ENCODE data around the gene CNTFR. TPM values are rescaled to one million over a fixed set of nuclear protein-coding genes. Genes with fewer than 3 reads are reported as not detected.

Gene CNTFR
- total and polyA plus RNA-seq, 10 of the 15 experiments (the other 5 are each of a cell fraction or from before 2014, with no cell fraction given) = not detected

- ATAC-seq = no peak
- H3K79me2 ChIP-seq (ENCODE audit: control insufficient read depth, insufficient read depth, low read length) = no peaks in the 10 kb centered on the region
- no TSS peak for BruUV-seq (replicated peaks)
- H3K9me3 ChIP-seq (replicated peaks; ENCODE audit: control insufficient read depth, insufficient read depth, low read length) = peaks cover 6% of the 10 kb centered on the region; the same call in 2 of the 3 replicates
- ChIA-PET CTCF (no interaction called here), SMC1A (ENCODE audit: uncharacterized antibody, unreplicated experiment) (no interaction called here), RAD21 (ENCODE audit: unreplicated experiment) (no interaction called here), POLR2A (interaction anchor here (0.6 kb wide), 1 partner anchor 884 kb away, joined by 4 read pairs; no protein-coding TSS in a partner anchor)
- no peak for DNase-seq (ENCODE audit: low read depth, low spot score)
- FAIRE-seq = no peak
- no peak overlapping the region for H2AFZ ChIP-seq (ENCODE audit: control insufficient read depth, low read depth, low read length)
- no peak overlapping the region for H3K4me2 ChIP-seq (ENCODE audit: control insufficient read depth, insufficient read depth)
- H3K36me3 ChIP-seq (ENCODE audit: control insufficient read depth in 2 of 2, insufficient read depth in 2 of 2, low read length in 1 of 2) = no peaks in the 10 kb centered on the region
- no peak for TF ChIP-seq SMAD5 (IDR thresholded peaks at IDR 0.05; ENCODE audit: low read depth)
- no peak for TF ChIP-seq WRNIP1 (IDR thresholded peaks at IDR 0.05; ENCODE audit: borderline replicate concordance, low read depth, low read length)
- peak in 1 of 2 experiments; percentile 30; a peak in 2 of 4 replicates for TF ChIP-seq BHLHE40 (IDR thresholded peaks at IDR 0.05; ENCODE audit: borderline replicate concordance in 1 of 2, low read depth in 2 of 2, low read length in 1 of 2)
- in situ Hi-C loops (cut with MboI) = no loop called here
- H4K20me1 ChIP-seq (ENCODE audit: control insufficient read depth, insufficient read depth) = no peaks in the 10 kb centered on the region; the same call in 1 of the 2 replicates
- intact Hi-C loops (cut with micrococcal nuclease; ENCODE audit: unreplicated experiment) = no loop called here
- peaks cover 0 to 5% of the 10 kb centered on the region in 2 experiments for H3K27me3 ChIP-seq (replicated peaks in 1 of 2; ENCODE audit: control insufficient read depth in 2 of 2, insufficient read depth in 2 of 2, low read length in 1 of 2)
- no peak overlapping the region for H3K4me3 ChIP-seq
- H3K27ac ChIP-seq (ENCODE audit: control insufficient read depth, insufficient read depth) = no peak overlapping the region
- no peak overlapping the region for H3K9ac ChIP-seq (ENCODE audit: control insufficient read depth, insufficient read depth, low read length)
- H3K4me1 ChIP-seq (ENCODE audit: control insufficient read depth, insufficient read depth, low read length) = no peaks in the 10 kb centered on the region
- 31% methylated on average over 15 of the region's 17 CpGs for WGBS (ENCODE audit: insufficient coverage, insufficient replicate concordance, low lambda C conversion rate, missing lambda C conversion rate)
Observed at GRCh38 chr9:34558919-34559623, 30.5 kb downstream of the CNTFR start.

GRCh38 chr9:34558364-34558763 lies 31.2 kb downstream of the CNTFR start:
- no peak overlapping the region for H3K4me2 ChIP-seq (ENCODE audit: control insufficient read depth, insufficient read depth)
- WGBS (ENCODE audit: insufficient coverage, insufficient replicate concordance, low lambda C conversion rate, missing lambda C conversion rate) = 63% methylated on average over 9 of the region's 9 CpGs
- RAD21 ChIA-PET (ENCODE audit: unreplicated experiment) = no interaction called here
- CTCF ChIA-PET = no interaction called here
- no peak for DNase-seq (ENCODE audit: low read depth, low spot score)
- no peak overlapping the region for H2AFZ ChIP-seq (ENCODE audit: control insufficient read depth, low read depth, low read length)
- no peak overlapping the region for H3K4me3 ChIP-seq
- no peak overlapping the region for H3K9ac ChIP-seq (ENCODE audit: control insufficient read depth, insufficient read depth, low read length)
- intact Hi-C loops (cut with micrococcal nuclease; ENCODE audit: unreplicated experiment) = no loop called here
- no peaks in the 10 kb centered on the region; the same call in 1 of the 2 replicates for H4K20me1 ChIP-seq (ENCODE audit: control insufficient read depth, insufficient read depth)
- H3K9me3 ChIP-seq (replicated peaks; ENCODE audit: control insufficient read depth, insufficient read depth, low read length) = peaks cover 6% of the 10 kb centered on the region; the same call in 2 of the 3 replicates
- SMC1A ChIA-PET (ENCODE audit: uncharacterized antibody, unreplicated experiment) = no interaction called here
- H3K27ac ChIP-seq (ENCODE audit: control insufficient read depth, insufficient read depth) = no peak overlapping the region
- in situ Hi-C loops (cut with MboI) = no loop called here
- no peak for ATAC-seq
- no peaks in the 10 kb centered on the region for H3K79me2 ChIP-seq (ENCODE audit: control insufficient read depth, insufficient read depth, low read length)
- no TSS peak for BruUV-seq (replicated peaks)
- no peak for FAIRE-seq
- H3K27me3 ChIP-seq (replicated peaks in 1 of 2; ENCODE audit: control insufficient read depth in 2 of 2, insufficient read depth in 2 of 2, low read length in 1 of 2) = peaks cover 0 to 5% of the 10 kb centered on the region in 2 experiments
- no peaks in the 10 kb centered on the region for H3K36me3 ChIP-seq (ENCODE audit: control insufficient read depth in 2 of 2, insufficient read depth in 2 of 2, low read length in 1 of 2)
- POLR2A ChIA-PET = no interaction called here
- no peaks in the 10 kb centered on the region for H3K4me1 ChIP-seq (ENCODE audit: control insufficient read depth, insufficient read depth, low read length)
- TF ChIP-seq ZNF687 (IDR thresholded peaks at IDR 0.05) = no peak
- no peak for TF ChIP-seq BMI1 (IDR thresholded peaks at IDR 0.05; ENCODE audit: borderline replicate concordance)
- no peak for TF ChIP-seq GATAD2B (conservative IDR thresholded peaks at IDR 0.05; ENCODE audit: low read depth)
- TF ChIP-seq NKRF (conservative IDR thresholded peaks at IDR 0.05) = no peak
- TF ChIP-seq IRF5 (IDR thresholded peaks at IDR 0.05; ENCODE audit: borderline replicate concordance) = no peak
- TF ChIP-seq CBX3 (IDR thresholded peaks at IDR 0.05; ENCODE audit: borderline replicate concordance, low read depth) = no peak
